IPS-15b (cell line): ENCODE data around the gene CYRIA.

Source experiments
- H3K27me3 ChIP-seq: one replicate; pipeline ENCODE4 v1.6.1; 2013; ENCODE audit warnings: low read length; ENCODE audit not compliant: control insufficient read depth, insufficient read depth
- H3K36me3 ChIP-seq: one replicate; pipeline ENCODE4 v1.6.1; 2013; ENCODE audit warnings: low read length; ENCODE audit not compliant: control insufficient read depth, insufficient read depth
- H3K4me1 ChIP-seq: one replicate; pipeline ENCODE4 v1.6.1; 2013; ENCODE audit warnings: mild to moderate bottlenecking, low read length; ENCODE audit not compliant: control insufficient read depth, insufficient read depth
- H3K4me3 ChIP-seq: one replicate; pipeline ENCODE4 v1.5.1; 2013; ENCODE audit warnings: low read depth, low read length
- H3K9ac ChIP-seq: one replicate; pipeline ENCODE4 v1.6.1; 2013; ENCODE audit warnings: low read depth, mild to moderate bottlenecking, low read length
- H3K9me3 ChIP-seq: one replicate; pipeline ENCODE4 v1.6.1; 2013; ENCODE audit warnings: mild to moderate bottlenecking, low read length; ENCODE audit not compliant: control insufficient read depth, insufficient read depth

CYRIA gene

GRCh38 chr2:16655905-16656642, 9.6 kb downstream of the CYRIA start:
- no peak overlapping the region for H3K4me3 ChIP-seq
- H3K4me1 ChIP-seq, result no peaks in the 10 kb centered on the region
- no peaks in the 10 kb centered on the region for H3K36me3 ChIP-seq
- H3K27me3 ChIP-seq, result no peaks in the 10 kb centered on the region
- H3K9ac ChIP-seq, result no peak overlapping the region
- H3K9me3 ChIP-seq, result no peaks in the 10 kb centered on the region

GRCh38 chr2:16655445-16655837, 10.2 kb downstream of the CYRIA start:
- H3K27me3 ChIP-seq, result no peaks in the 10 kb centered on the region
- H3K9ac ChIP-seq, result no peak overlapping the region
- H3K9me3 ChIP-seq, result no peaks in the 10 kb centered on the region
- H3K4me1 ChIP-seq, result no peaks in the 10 kb centered on the region
- H3K36me3 ChIP-seq, result no peaks in the 10 kb centered on the region
- no peak overlapping the region for H3K4me3 ChIP-seq

DNA sequence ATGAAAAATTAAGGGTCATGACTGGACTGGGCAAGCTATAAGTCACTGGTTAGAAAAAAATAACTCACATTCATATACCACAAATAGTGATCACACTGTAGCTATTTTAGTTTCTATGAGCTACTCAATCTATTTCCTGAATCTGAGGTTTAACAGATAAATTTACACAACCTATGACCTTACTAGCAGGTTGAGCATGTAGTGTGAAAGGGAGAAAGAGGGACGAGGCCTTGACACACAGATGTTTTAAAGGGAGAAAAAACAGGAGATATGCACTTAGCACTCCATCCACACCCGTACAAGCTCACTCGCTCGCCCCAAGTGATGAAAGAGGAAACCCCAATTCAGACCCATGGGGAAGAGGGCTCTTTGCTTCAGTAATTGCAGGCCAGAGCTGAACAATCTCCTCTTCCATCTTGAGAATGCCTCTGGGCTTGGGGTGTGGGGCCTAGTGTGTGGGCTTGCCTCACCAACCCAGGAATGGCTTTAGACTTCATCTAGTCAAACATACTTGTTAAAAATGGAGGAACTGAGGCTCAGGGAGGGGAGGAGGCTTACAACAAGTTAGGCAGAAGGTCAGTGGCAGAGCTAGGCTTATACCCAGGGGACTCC, 10.7 kb downstream of the CYRIA start:
- Histone ChIP-seq H3K36me3 (no peaks in the 10 kb centered on the region), H3K9me3 (no peaks in the 10 kb centered on the region), H3K27me3 (no peaks in the 10 kb centered on the region), H3K9ac (no peak overlapping the region), H3K4me1 (no peaks in the 10 kb centered on the region), H3K4me3 (no peak overlapping the region)

- Histone ChIP-seq H3K27me3 (no peaks in the 10 kb centered on the region), H3K36me3 (no peaks in the 10 kb centered on the region), H3K4me1 (no peaks in the 10 kb centered on the region), H3K9ac (no peak overlapping the region), H3K4me3 (no peak overlapping the region), H3K9me3 (no peaks in the 10 kb centered on the region)
These were observed 11.8 kb downstream of the CYRIA start for GRCh38 chr2:16653799-16654198.

DNA sequence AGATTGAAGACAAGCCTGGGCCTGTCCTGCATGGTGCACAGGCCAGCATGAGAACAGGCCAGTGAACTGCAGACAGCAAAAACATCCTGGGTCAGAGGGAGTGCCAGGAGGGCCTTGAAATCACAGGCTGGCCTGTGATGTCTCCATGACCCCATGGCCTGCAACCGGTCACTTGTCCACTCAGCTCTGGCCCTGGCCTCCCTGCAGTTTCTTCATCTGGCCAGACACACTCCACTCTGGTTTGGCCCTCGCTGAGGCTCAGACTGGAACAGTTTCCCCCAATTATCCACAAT, 12.6 kb downstream of the CYRIA start:
- no peak overlapping the region for H3K9ac ChIP-seq

GRCh38 chr2:16652296-16653082, 13.1 kb downstream of the CYRIA start:
- H3K27me3 ChIP-seq, result no peaks in the 10 kb centered on the region
- H3K4me3 ChIP-seq, result no peak overlapping the region
- H3K9ac ChIP-seq, result no peak overlapping the region
- no peaks in the 10 kb centered on the region for H3K36me3 ChIP-seq
- H3K9me3 ChIP-seq, result no peaks in the 10 kb centered on the region
- no peaks in the 10 kb centered on the region for H3K4me1 ChIP-seq

More for the DNA sequence above, 12.6 kb downstream of the CYRIA start:
- Histone ChIP-seq H3K9me3 (no peaks in the 10 kb centered on the region), H3K4me3 (no peak overlapping the region), H3K27me3 (no peaks in the 10 kb centered on the region), H3K4me1 (no peaks in the 10 kb centered on the region), H3K36me3 (no peaks in the 10 kb centered on the region)

GRCh38 chr2:16650287-16651249, 15.1 kb downstream of the CYRIA start:
- H3K4me3 ChIP-seq, result no peak overlapping the region
- no peak overlapping the region for H3K9ac ChIP-seq
- no peaks in the 10 kb centered on the region for H3K9me3 ChIP-seq
- H3K36me3 ChIP-seq, result no peaks in the 10 kb centered on the region
- H3K27me3 ChIP-seq, result no peaks in the 10 kb centered on the region
- no peaks in the 10 kb centered on the region for H3K4me1 ChIP-seq

DNA sequence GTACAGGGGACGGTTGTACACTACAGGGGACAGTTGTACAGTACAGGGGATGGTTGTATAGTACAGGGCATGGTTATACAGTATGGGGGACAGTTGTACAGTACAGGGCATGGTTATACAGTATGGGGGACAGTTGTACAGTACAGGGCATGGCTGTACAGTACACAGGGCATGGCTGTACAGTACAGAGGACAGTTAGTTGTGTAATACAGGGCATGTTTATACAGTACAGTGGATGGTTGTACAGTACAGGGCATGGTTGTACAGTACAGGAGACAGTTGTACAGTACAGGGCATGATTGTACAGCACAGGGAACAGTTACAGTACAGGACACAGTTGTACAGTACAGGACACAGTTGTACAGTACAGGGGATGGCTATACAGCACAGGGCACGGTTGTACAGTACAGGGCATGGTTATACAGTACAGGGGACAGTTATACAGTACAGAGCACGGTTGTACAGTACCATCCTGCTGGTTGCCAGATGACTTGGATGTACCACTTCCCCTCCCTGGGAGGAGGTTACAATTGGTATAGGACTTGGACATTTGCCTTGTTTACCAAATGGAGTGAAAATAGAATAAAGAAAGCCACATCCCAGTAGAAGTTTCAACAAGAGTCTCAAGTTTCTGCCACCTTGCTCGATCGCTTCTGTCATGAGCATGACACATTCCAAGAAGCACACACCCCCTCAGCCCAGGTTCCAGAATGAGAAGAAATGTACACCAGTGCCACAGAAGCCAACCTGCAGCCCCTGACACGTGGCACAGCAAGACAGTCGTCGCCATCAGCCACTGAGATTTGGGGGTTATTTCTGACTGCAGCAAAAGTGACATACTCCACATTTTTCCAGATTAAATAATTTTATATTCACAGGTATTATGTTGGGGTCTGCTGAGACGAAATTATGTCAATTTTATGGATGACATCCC, 16.0 kb downstream of the CYRIA start:
- Histone ChIP-seq H3K36me3 (no peaks in the 10 kb centered on the region), H3K4me1 (no peaks in the 10 kb centered on the region), H3K27me3 (no peaks in the 10 kb centered on the region), H3K4me3 (no peak overlapping the region), H3K9ac (no peak overlapping the region), H3K9me3 (no peaks in the 10 kb centered on the region)

DNA sequence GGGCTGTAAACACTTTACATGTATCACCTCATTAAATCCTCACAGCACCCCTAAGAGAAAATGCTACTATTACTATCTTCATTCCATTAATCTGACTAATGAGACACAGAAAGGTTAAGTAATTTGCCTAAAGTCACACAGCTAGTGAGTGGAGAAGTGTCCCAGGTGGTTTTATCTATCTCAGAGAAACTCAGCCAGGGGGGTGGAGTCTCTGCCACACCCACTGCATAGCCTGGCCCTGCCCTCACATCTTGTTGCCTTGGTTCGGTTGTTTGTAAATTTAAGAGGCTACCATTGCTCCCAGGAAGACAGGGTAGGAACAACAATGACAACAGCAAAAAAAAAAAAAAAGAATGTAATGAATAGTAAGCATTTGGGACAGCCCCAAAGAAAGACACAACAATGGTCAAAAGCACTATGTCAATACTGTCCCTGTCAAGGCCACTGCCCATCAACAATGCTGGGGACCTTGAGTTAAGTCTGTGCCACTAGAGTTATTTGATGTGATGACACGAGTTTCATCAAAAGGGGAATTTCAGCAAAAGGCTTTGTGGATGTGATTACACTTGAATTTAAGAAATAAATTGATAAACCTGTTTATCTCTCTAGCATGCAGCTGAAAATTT, 17.5 kb downstream of the CYRIA start:
- H3K9ac ChIP-seq, result no peak overlapping the region
- no peaks in the 10 kb centered on the region for H3K4me1 ChIP-seq
- H3K36me3 ChIP-seq, result no peaks in the 10 kb centered on the region
- H3K9me3 ChIP-seq, result no peaks in the 10 kb centered on the region
- H3K4me3 ChIP-seq, result no peak overlapping the region
- no peaks in the 10 kb centered on the region for H3K27me3 ChIP-seq

DNA sequence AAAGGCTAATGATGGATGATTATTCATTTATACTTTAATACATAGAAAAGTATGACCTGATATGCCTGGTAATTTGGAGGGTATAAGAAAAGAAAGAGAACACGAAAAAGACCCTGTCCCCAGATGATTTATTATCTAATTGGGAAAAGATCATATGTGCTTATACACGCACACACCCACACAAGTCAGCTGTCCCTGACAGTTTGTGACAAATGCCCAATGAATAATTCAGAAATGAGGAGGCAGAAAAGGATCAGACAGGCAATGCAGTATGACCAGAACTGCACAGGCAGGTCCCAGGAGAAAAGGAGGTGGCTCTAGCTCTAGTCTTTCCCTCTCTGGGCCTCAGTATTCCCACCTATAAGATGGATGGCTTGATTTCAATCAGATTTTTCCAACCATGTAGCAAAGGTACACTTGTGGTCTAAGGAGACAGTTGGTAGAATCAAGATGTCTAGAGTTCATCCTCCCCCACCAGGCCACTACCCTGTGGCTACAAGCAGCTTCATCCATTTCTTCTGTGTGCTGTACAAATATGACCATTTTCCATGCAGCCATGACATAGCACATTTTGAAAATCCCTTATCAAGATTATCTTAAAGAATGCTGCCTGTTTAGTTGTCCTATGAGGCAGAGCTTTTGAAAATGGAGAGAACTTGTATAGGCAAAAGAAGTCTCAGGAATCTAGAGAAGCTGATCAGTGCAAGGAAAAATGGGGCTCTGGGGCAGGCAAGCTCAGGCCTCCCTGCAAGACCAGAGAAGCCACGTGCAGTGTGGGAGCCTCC, 19.7 kb downstream of the CYRIA start:
- no peaks in the 10 kb centered on the region for H3K36me3 ChIP-seq
- no peaks in the 10 kb centered on the region for H3K4me1 ChIP-seq
- H3K4me3 ChIP-seq, result no peak overlapping the region

More for the DNA sequence above, 19.7 kb downstream of the CYRIA start:
- no peak overlapping the region for H3K9ac ChIP-seq
- H3K27me3 ChIP-seq, result no peaks in the 10 kb centered on the region
- no peaks in the 10 kb centered on the region for H3K9me3 ChIP-seq
